K562 (cell line): ENCODE results near the gene SLC35B4. TPM values are rescaled to one million over a fixed set of nuclear protein-coding genes. Genes with fewer than 3 reads are reported as not detected.
A peak's percentile ranks its signal among the peaks of the same experiment; 100 is the strongest.

Experiments
- CREM ChIP-seq: IDR thresholded peaks from 2 replicates; pipeline ENCODE4 v1.6.1; 2014; ENCODE audit warnings: antibody characterized with exemption, low read depth
- GTF2F1 ChIP-seq: IDR thresholded peaks from 2 replicates; pipeline ENCODE4 v1.6.1; 2011; ENCODE audit warnings: low read depth, low read length, improper control_type of control experiment
- HDAC2 ChIP-seq: fragments of 450-650 bp; IDR thresholded peaks from 2 replicates; pipeline ENCODE4 v1.6.1; 2016; ENCODE audit warnings: mild to moderate bottlenecking
- HDAC8 ChIP-seq: fragments of 450-650 bp; IDR thresholded peaks from 2 replicates; pipeline ENCODE4 v1.6.1; 2016; ENCODE audit warnings: mild to moderate bottlenecking, missing genetic modification characterization, moderate library complexity, missing compliant biosample characterization
- KLF16 ChIP-seq: IDR thresholded peaks from 2 replicates; pipeline ENCODE4 v1.6.1; 2016; ENCODE audit warnings: antibody characterized with exemption
- NCOA4 ChIP-seq: fragments of 450-650 bp; IDR thresholded peaks from 2 replicates; pipeline ENCODE4 v1.6.1; 2018; ENCODE audit warnings: mild to moderate bottlenecking; ENCODE audit not compliant: partially characterized antibody
- PRMT5 ChIP-seq: sonication (generic); formaldehyde crosslinking; IDR thresholded peaks from 2 replicates; pipeline ENCODE4 v1.5.0; 2020; ENCODE audit warnings: missing genetic modification reagents
- RAD21 ChIP-seq, 2 experiments: fragments of 250-450 bp in 1 of 2; fragments of 450-650 bp in 1 of 2; sonication (Bioruptor Pico) in 1 of 2; formaldehyde crosslinking in 1 of 2; IDR thresholded peaks in 1 of 2; conservative IDR thresholded peaks in 1 of 2; 2 replicates each; pipeline versions ENCODE4 v1.4.0 to v1.8.0; 2020 to 2022; ENCODE audit warnings: mild to moderate bottlenecking in 2 of 2, moderate library complexity in 1 of 2
- RBM15 ChIP-seq: fragments of 200-400 bp; formaldehyde crosslinking; IDR thresholded peaks from 2 replicates; pipeline ENCODE4 v1.6.1; 2018; ENCODE audit warnings: mild to moderate bottlenecking, low read length, moderate library complexity; ENCODE audit not compliant: insufficient read depth
- RUNX1 ChIP-seq: sonication (generic); IDR thresholded peaks from 2 replicates; pipeline ENCODE4 v1.6.1; 2016; ENCODE audit warnings: antibody characterized with exemption, low read depth
- TOE1 ChIP-seq, 2 experiments: fragments of 450-650 bp in 1 of 2; sonication (generic) in 1 of 2; formaldehyde crosslinking in 1 of 2; IDR thresholded peaks; 2 replicates each; pipeline versions ENCODE4 v1.7.1 to v1.8.0; 2016 to 2022; ENCODE audit warnings: borderline replicate concordance in 2 of 2, mild to moderate bottlenecking in 2 of 2, antibody characterized with exemption in 1 of 2, inconsistent platforms in 1 of 2, low read depth in 1 of 2, missing genetic modification reagents in 1 of 2, moderate library complexity in 1 of 2
- ZBTB7A ChIP-seq: IDR thresholded peaks from 2 replicates; pipeline ENCODE4 v1.6.1; 2011; ENCODE audit warnings: low read depth, mild to moderate bottlenecking, low read length, moderate library complexity, borderline replicate concordance; ENCODE audit not compliant: control insufficient read depth
- ZNF212 ChIP-seq: fragments of 450-650 bp; formaldehyde crosslinking; IDR thresholded peaks from 2 replicates; pipeline ENCODE4 v1.4.0; 2020; ENCODE audit warnings: mild to moderate bottlenecking
- ZNF584 ChIP-seq: fragments of 200-800 bp; sonication (Bioruptor generic); IDR thresholded peaks from 2 replicates; pipeline ENCODE4 v1.6.1; 2016; ENCODE audit warnings: low read depth, mild to moderate bottlenecking, missing genetic modification characterization, missing compliant biosample characterization
- polyA plus RNA-seq, 8 experiments: library from polyadenylated mRNA; depleted of rRNA in 4 of 8; stranded (reverse) in 5 of 8; unstranded in 3 of 8; fragments of >200 nt; fragmentation: Nextera tagmentation in 2 of 8; fragmentation: Illumina TruSeq in 1 of 8; extraction: Ambion mirVana in 2 of 8; extraction: Trizol in 1 of 8; gene quantifications; 2 replicates each; pipeline versions ENCODE4 v1.2.1 to v1.2.3, GENCODE V29; 2011 to 2014; ENCODE audit warnings: inconsistent platforms in 1 of 8, missing spikeins in 1 of 8
- total RNA-seq, 7 experiments: library from RNA; depleted of rRNA in 6 of 7; stranded (reverse); fragments of >200 nt in 6 of 7; fragmentation: Illumina TruSeq in 2 of 7; extraction: Trizol in 2 of 7; gene quantifications; 2 replicates each; pipeline versions ENCODE4 v1.2.1 to v1.2.3, GENCODE V29; 2011 to 2021; ENCODE audit warnings: low replicate concordance in 1 of 7
- TF ChIP-seq, protein P1 (sequence below): fragments of 450-650 bp; conservative IDR thresholded peaks from 2 replicates; pipeline ENCODE4 v1.6.1; 2016; ENCODE audit warnings: missing genetic modification characterization, low read depth, mild to moderate bottlenecking, missing compliant biosample characterization, moderate library complexity
- TF ChIP-seq, protein P2 (sequence below): fragments of 250-450 bp; sonication (Bioruptor Pico); IDR thresholded peaks from 2 replicates; pipeline ENCODE4 v1.4.0; 2020; ENCODE audit warnings: mild to moderate bottlenecking
- TF ChIP-seq, protein P3 (sequence below): fragments of 250-450 bp; sonication (Bioruptor Pico); IDR thresholded peaks from 2 replicates; pipeline ENCODE4 v1.4.0; 2020
- TF ChIP-seq, protein P4 (sequence below): sonication (generic); formaldehyde crosslinking; IDR thresholded peaks from 2 replicates; pipeline ENCODE4 v1.8.1; 2022; ENCODE audit warnings: missing genetic modification reagents

Gene SLC35B4
- total and polyA plus RNA-seq, 9 of the 15 experiments (the other 6 are each of a cell fraction or from before 2014, with no cell fraction given) = 6.1 to 34.9 (median 17.6) TPM

DNA sequence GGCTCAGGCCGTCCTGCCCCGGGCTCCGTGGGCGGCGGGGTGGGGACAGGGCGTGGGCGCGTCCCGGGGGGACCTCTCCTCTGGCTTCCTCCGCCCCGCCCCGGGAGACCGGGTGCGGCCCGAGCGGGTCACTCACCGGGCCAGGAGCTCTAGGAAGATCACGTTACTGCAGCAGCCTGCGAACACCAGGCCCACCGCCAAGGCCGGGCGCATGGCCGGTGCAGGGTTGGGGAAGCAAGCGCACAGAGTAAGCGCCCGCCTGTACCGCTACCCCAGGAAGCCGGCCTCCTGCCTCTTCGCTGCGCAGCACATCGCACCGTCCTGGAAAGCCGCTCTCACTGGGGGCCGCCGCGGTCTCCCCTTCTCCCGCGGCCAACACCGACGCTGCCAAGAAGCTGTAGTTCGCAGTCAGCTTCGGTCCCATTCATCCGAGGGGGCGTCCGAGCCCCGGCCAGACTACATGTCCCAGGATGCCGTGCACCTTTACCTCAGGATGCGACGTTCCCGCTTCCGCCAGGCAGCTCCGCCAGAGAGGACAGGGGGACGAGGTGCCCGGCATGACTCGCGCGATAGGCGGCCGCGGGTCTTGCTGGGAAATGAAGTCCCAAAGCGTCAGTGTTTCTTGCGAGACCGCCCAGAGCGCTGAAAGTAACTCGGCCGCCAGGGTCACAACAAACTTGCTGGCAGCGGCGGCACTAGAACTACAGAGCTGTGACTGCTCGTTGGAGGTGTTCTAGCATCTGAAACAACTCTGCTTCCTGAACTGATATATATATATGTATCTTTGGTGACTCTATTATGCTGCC is at the start of gene SLC35B4 (continued):
- TF ChIP-seq ZNF212 (CRISPR knock-in tag) (peak; percentile 16; the same call in 1 of the 2 replicates), NCOA4 (no peak), HDAC2 (peak; percentile 34; the same call in 1 of the 2 replicates), HDAC8 (tag) (peak; percentile 39; the same call in 1 of the 2 replicates), GTF2F1 (peak; percentile 81; the same call in 1 of the 2 replicates), KLF16 (no peak), CREM (peak; percentile 99), PRMT5 (CRISPR knock-in tag) (no peak), RUNX1 (0 out of 2 replicates have a peak, but pooled peaks have one; percentile 14), ZNF584 (CRISPR knock-in tag) (no peak), TOE1 (IDR thresholded peaks at IDR 0.05; ENCODE audit: borderline replicate concordance) (peak; percentile 72; the same call in 1 of the 2 replicates), TOE1 (CRISPR knock-in tag; IDR thresholded peaks at IDR 0.05; ENCODE audit: borderline replicate concordance, low read depth) (peak; percentile 97; the same call in 1 of the 2 replicates), ZBTB7A (peak; percentile 37), RAD21 (CRISPR knock-in tag; conservative IDR thresholded peaks at IDR 0.05 in 1 of 2, IDR thresholded peaks at IDR 0.05 in 1 of 2) (no peak), RBM15 (0 out of 2 replicates have a peak, but pooled peaks have one; percentile 50)
- TF ChIP-seq, protein P1, sequence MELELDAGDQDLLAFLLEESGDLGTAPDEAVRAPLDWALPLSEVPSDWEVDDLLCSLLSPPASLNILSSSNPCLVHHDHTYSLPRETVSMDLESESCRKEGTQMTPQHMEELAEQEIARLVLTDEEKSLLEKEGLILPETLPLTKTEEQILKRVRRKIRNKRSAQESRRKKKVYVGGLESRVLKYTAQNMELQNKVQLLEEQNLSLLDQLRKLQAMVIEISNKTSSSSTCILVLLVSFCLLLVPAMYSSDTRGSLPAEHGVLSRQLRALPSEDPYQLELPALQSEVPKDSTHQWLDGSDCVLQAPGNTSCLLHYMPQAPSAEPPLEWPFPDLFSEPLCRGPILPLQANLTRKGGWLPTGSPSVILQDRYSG (tag) = no peak
- TF ChIP-seq, protein P2, sequence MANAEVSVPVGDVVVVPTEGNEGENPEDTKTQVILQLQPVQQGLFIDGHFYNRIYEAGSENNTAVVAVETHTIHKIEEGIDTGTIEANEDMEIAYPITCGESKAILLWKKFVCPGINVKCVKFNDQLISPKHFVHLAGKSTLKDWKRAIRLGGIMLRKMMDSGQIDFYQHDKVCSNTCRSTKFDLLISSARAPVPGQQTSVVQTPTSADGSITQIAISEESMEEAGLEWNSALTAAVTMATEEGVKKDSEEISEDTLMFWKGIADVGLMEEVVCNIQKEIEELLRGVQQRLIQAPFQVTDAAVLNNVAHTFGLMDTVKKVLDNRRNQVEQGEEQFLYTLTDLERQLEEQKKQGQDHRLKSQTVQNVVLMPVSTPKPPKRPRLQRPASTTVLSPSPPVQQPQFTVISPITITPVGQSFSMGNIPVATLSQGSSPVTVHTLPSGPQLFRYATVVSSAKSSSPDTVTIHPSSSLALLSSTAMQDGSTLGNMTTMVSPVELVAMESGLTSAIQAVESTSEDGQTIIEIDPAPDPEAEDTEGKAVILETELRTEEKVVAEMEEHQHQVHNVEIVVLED (CRISPR knock-in tag) = peak; percentile 86
- TF ChIP-seq, protein P3, sequence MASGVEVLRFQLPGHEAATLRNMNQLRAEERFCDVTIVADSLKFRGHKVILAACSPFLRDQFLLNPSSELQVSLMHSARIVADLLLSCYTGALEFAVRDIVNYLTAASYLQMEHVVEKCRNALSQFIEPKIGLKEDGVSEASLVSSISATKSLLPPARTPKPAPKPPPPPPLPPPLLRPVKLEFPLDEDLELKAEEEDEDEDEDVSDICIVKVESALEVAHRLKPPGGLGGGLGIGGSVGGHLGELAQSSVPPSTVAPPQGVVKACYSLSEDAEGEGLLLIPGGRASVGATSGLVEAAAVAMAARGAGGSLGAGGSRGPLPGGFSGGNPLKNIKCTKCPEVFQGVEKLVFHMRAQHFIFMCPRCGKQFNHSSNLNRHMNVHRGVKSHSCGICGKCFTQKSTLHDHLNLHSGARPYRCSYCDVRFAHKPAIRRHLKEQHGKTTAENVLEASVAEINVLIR (CRISPR knock-in tag) = peak; percentile 89
- TF ChIP-seq, protein P4, sequence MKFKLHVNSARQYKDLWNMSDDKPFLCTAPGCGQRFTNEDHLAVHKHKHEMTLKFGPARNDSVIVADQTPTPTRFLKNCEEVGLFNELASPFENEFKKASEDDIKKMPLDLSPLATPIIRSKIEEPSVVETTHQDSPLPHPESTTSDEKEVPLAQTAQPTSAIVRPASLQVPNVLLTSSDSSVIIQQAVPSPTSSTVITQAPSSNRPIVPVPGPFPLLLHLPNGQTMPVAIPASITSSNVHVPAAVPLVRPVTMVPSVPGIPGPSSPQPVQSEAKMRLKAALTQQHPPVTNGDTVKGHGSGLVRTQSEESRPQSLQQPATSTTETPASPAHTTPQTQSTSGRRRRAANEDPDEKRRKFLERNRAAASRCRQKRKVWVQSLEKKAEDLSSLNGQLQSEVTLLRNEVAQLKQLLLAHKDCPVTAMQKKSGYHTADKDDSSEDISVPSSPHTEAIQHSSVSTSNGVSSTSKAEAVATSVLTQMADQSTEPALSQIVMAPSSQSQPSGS (CRISPR knock-in tag) = no peak
